SK-N-SH (cell line): Measurements from ENCODE around the gene TLDC2. TPM values are rescaled to one million over a fixed set of nuclear protein-coding genes. Genes with fewer than 3 reads are reported as not detected.

Source experiments
- CTCF ChIA-PET: fragments of 300-600, 350-600 bp; formaldehyde crosslinking; extraction: SDS; loops from one replicate; lab custom pipeline; 2021; lab: Yijun Ruan, JAX
- POLR2A ChIA-PET: fragments of 350-600 bp; sonication (Branson Sonifier 250); formaldehyde crosslinking; extraction: SDS; loops from one replicate; lab custom pipeline; 2020; ENCODE audit warnings: antibody characterized with exemption, inconsistent platforms; lab: Yijun Ruan, JAX
- DNase-seq: peaks from one replicate; pipeline ENCODE4 v3.0.0; 2012
- H2AFZ ChIP-seq: fragments of 200-600 bp; sonication (generic); 2 replicates; pipeline ENCODE4 v1.8.1; 2016; ENCODE audit warnings: antibody characterized with exemption, mild to moderate bottlenecking, low read depth
- H3F3A ChIP-seq: fragments of 200-600 bp; sonication (generic); replicated peaks from 2 replicates; pipeline ENCODE3; 2016; ENCODE audit warnings: antibody characterized with exemption, mild to moderate bottlenecking; ENCODE audit not compliant: insufficient read depth
- H3K27ac ChIP-seq, 2 experiments: fragments of 200-500 bp in 1 of 2; fragments of 200-600 bp in 1 of 2; sonication (Bioruptor generic) in 1 of 2; sonication (generic), shearing (Covaris generic) in 1 of 2; 2 replicates each; pipeline versions ENCODE4 v1.5.1 to v1.6.1; 2014 to 2016; ENCODE audit warnings: low read depth in 2 of 2, inconsistent platforms in 1 of 2, low read length in 1 of 2, mild to moderate bottlenecking in 1 of 2, mixed read lengths in 1 of 2
- H3K27me3 ChIP-seq: fragments of 200-600 bp; sonication (generic), shearing (Covaris generic); 2 replicates; pipeline ENCODE4 v1.6.1; 2016; ENCODE audit warnings: mixed run types; ENCODE audit not compliant: insufficient read depth
- H3K36me3 ChIP-seq, 2 experiments: fragments of 200-500 bp in 1 of 2; fragments of 200-600 bp in 1 of 2; sonication (Bioruptor generic) in 1 of 2; sonication (generic) in 1 of 2; replicated peaks in 1 of 2; 2 replicates each; pipeline versions ENCODE3 to v1.5.1; 2014 to 2016; ENCODE audit warnings: low read length in 1 of 2, mild to moderate bottlenecking in 1 of 2; ENCODE audit not compliant: insufficient read depth in 2 of 2, control insufficient read depth in 1 of 2
- H3K4me1 ChIP-seq, 2 experiments: fragments of 200-500 bp in 1 of 2; fragments of 200-600 bp in 1 of 2; sonication (Bioruptor generic) in 1 of 2; sonication (generic), shearing (Covaris generic) in 1 of 2; 2 replicates each; pipeline versions ENCODE4 v1.5.1 to v1.6.1; 2014 to 2016; ENCODE audit warnings: low read depth in 1 of 2, low read length in 1 of 2, mixed run types in 1 of 2; ENCODE audit not compliant: insufficient read depth in 2 of 2, control insufficient read depth in 1 of 2
- H3K4me2 ChIP-seq: fragments of 200-600 bp; sonication (generic), shearing (Covaris generic); 2 replicates; pipeline ENCODE4 v1.6.1; 2017; ENCODE audit warnings: mixed run types
- H3K4me3 ChIP-seq, 2 experiments: fragments of 200-500 bp in 1 of 2; fragments of 200-600 bp in 1 of 2; sonication (Bioruptor generic) in 1 of 2; sonication (generic), shearing (Covaris generic) in 1 of 2; 2 replicates each; pipeline versions ENCODE4 v1.5.1 to v1.8.1; 2014 to 2016; ENCODE audit warnings: low read depth in 2 of 2, inconsistent platforms in 1 of 2, low read length in 1 of 2, mild to moderate bottlenecking in 1 of 2, mixed read lengths in 1 of 2, moderate library complexity in 1 of 2
- H3K79me2 ChIP-seq: fragments of 200-600 bp; sonication (generic); 2 replicates; pipeline ENCODE4 v1.8.1; 2017; ENCODE audit warnings: mild to moderate bottlenecking; ENCODE audit not compliant: insufficient read depth
- H3K9ac ChIP-seq: fragments of 200-600 bp; sonication (generic); 2 replicates; pipeline ENCODE4 v1.6.1; 2017; ENCODE audit warnings: mixed run types
- H3K9me2 ChIP-seq: fragments of 200-600 bp; sonication (generic); 2 replicates; pipeline ENCODE4 v1.6.1; 2017; ENCODE audit warnings: mixed run types
- H3K9me3 ChIP-seq: fragments of 200-600 bp; sonication (generic); 2 replicates; pipeline ENCODE4 v1.6.1; 2017; ENCODE audit warnings: mixed run types, mild to moderate bottlenecking, moderate library complexity
- H4K20me1 ChIP-seq: fragments of 200-600 bp; sonication (generic); 2 replicates; pipeline ENCODE4 v1.6.1; 2017; ENCODE audit warnings: mild to moderate bottlenecking, mixed run types; ENCODE audit not compliant: insufficient read depth
- CHD2 ChIP-seq: fragments of 150-350 bp; IDR thresholded peaks from 2 replicates; pipeline ENCODE4 v1.6.1; 2018; ENCODE audit warnings: low read length; ENCODE audit not compliant: partially characterized antibody
- ELF1 ChIP-seq: IDR thresholded peaks from 2 replicates; pipeline ENCODE4 v1.4.0; 2012
- EP300 ChIP-seq, 2 experiments: IDR thresholded peaks; 2 replicates each; pipeline versions ENCODE4 v1.4.0 to v1.6.1; 2012; ENCODE audit warnings: borderline replicate concordance in 1 of 2, low read depth in 1 of 2, low read length in 1 of 2
- EZH2phosphoT487 ChIP-seq: fragments of 200-600 bp; sonication (generic); IDR thresholded peaks from 2 replicates; pipeline ENCODE4 v1.6.1; 2017; ENCODE audit warnings: low read depth, mixed run types, mild to moderate bottlenecking, antibody characterized with exemption, moderate library complexity, borderline replicate concordance
- FOSL2 ChIP-seq: IDR thresholded peaks from 2 replicates; pipeline ENCODE4 v1.4.0; 2012; ENCODE audit warnings: low read depth, mild to moderate bottlenecking, moderate library complexity, borderline replicate concordance
- FOXM1 ChIP-seq: IDR thresholded peaks from 2 replicates; pipeline ENCODE4 v1.4.0; 2012; ENCODE audit warnings: low read depth, mild to moderate bottlenecking
- JUND ChIP-seq: IDR thresholded peaks from 2 replicates; pipeline ENCODE4 v1.4.0; 2012
- MXI1 ChIP-seq: IDR thresholded peaks from 2 replicates; pipeline ENCODE4 v1.6.1; 2012; ENCODE audit warnings: mild to moderate bottlenecking, low read depth, low read length, improper control_type of control experiment
- NFIC ChIP-seq: IDR thresholded peaks from 2 replicates; pipeline ENCODE4 v1.4.0; 2012; ENCODE audit warnings: borderline replicate concordance
- POLR2AphosphoS5 ChIP-seq: IDR thresholded peaks from 2 replicates; pipeline ENCODE4 v1.6.1; 2012; ENCODE audit warnings: low read depth, low read length
- RAD21 ChIP-seq: IDR thresholded peaks from 2 replicates; pipeline ENCODE4 v1.6.1; 2012; ENCODE audit warnings: mild to moderate bottlenecking, low read length
- RFX5 ChIP-seq: IDR thresholded peaks from 2 replicates; pipeline ENCODE4 v1.6.1; 2012; ENCODE audit warnings: mild to moderate bottlenecking, improper control_type of control experiment, low read length
- RXRA ChIP-seq: IDR thresholded peaks from 2 replicates; pipeline ENCODE4 v1.4.0; 2012; ENCODE audit warnings: low read depth, mild to moderate bottlenecking, borderline replicate concordance
- SIN3A ChIP-seq: IDR thresholded peaks from 2 replicates; pipeline ENCODE4 v1.6.1; 2012; ENCODE audit warnings: low read depth, mild to moderate bottlenecking, low read length, moderate library complexity, borderline replicate concordance
- SMC3 ChIP-seq: IDR thresholded peaks from 2 replicates; pipeline ENCODE4 v1.6.1; 2012; ENCODE audit warnings: low read depth, low read length, improper control_type of control experiment
- TAF1 ChIP-seq: IDR thresholded peaks from 2 replicates; pipeline ENCODE4 v1.6.1; 2012; ENCODE audit warnings: low read depth, mild to moderate bottlenecking, low read length, moderate library complexity, borderline replicate concordance
- TCF12 ChIP-seq: IDR thresholded peaks from 2 replicates; pipeline ENCODE4 v1.4.0; 2012
- WGBS: methylation state at CpG from one replicate; pipeline ENCODE4 v1.1.6; 2017; ENCODE audit warnings: low lambda C conversion rate; 5-methylcytosine and 5-hydroxymethylcytosine counted together
- polyA plus RNA-seq, 3 experiments: library from polyadenylated mRNA; depleted of rRNA; stranded (reverse); fragments of >200 nt; gene quantifications; 2 replicates each; pipeline ENCODE4 v1.2.3, GENCODE V29; 2012
- TF ChIP-seq, protein P1 (sequence below): fragments of 200-600 bp; sonication (generic); IDR thresholded peaks from 2 replicates; pipeline ENCODE4 v1.6.1; 2017; ENCODE audit warnings: antibody characterized with exemption, mild to moderate bottlenecking, moderate library complexity
- TF ChIP-seq, protein P2 (sequence below): IDR thresholded peaks from 2 replicates; pipeline ENCODE4 v1.6.1; 2012; ENCODE audit warnings: mild to moderate bottlenecking, low read depth, low read length, moderate library complexity
- TF ChIP-seq, protein P3 (sequence below): IDR thresholded peaks from 2 replicates; pipeline ENCODE4; 2012
- TF ChIP-seq, protein P4 (sequence below): fragments of 150-350 bp; IDR thresholded peaks from 2 replicates; pipeline ENCODE4 v1.6.1; 2016; ENCODE audit warnings: mild to moderate bottlenecking, low read depth, low read length

Gene TLDC2
- polyA plus RNA-seq, 1 of the 3 experiments (the other 2 are of a cell fraction) = 0.02 TPM

DNA sequence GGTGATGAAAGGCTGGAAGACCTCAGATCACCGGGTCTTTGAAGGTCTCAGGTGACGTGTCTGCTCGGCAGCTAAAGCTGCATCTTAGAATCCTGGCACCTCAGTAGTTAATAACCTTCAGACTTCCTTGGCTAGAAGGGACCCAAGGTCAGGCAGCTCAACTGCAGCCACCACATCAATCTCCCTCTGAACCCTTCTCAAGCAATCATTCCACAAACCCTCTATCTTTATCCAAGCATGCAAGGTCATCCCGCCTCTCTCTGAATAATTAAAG is 16.7 kb upstream of the TLDC2 start:
- Histone ChIP-seq H4K20me1 (peaks cover 60% of the 10 kb centered on the region), H3K36me3 (peaks cover 0 to 9% of the 10 kb centered on the region in 2 experiments)
- CTCF ChIA-PET = interaction anchor here (0.9 kb wide), 1 partner anchor 12 kb away, joined by 3 read pairs; no protein-coding TSS in a partner anchor

DNA sequence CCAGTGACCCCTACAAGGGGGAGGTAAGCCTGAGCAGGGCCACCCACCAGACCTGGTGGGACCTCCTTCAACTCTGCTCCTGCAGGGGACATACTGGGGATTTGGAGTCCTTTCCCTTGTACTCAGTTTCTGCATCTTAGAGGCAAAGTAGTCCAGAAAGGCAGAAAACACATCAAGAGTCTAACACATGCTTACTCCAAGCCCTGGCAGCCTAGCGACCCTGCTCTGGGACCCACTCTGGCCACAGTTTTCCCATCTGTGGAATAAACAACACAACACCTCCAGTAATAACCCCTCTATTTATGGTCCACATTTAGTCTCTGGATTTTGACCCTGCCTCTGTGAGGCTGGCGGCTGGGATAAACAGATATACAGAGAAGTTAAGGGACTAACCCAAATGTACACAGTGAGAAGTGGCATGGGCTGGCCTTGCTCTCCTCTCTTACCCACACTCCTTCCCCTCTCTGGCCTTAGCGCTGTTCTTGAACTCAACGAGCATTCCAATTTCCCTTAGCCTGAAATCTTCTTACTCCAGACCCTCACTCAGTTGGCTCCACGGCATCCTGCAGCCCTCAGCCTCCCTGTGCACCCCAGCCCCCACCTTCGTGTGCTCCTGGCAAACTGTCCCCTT is 16.1 kb upstream of the TLDC2 start:
- H3K4me3 ChIP-seq = no peak overlapping the region
- no peak overlapping the region for H2AFZ ChIP-seq
- H3K9ac ChIP-seq = no peak overlapping the region
- peaks cover 87% of the 10 kb centered on the region for H3K79me2 ChIP-seq
- H3K9me3 ChIP-seq = no peaks in the 10 kb centered on the region
- POLR2A ChIA-PET = no interaction called here
- H3K4me2 ChIP-seq = peak overlapping the region; percentile 95; the same call in 1 of the 2 replicates
- peaks cover 16% of the 10 kb centered on the region for H3F3A ChIP-seq
- no peak for DNase-seq
- no peak overlapping the region for H3K27ac ChIP-seq
- H3K36me3 ChIP-seq = peaks cover 0 to 9% of the 10 kb centered on the region in 2 experiments
- peaks cover 56% of the 10 kb centered on the region for H4K20me1 ChIP-seq
- H3K27me3 ChIP-seq = no peaks in the 10 kb centered on the region
- H3K4me1 ChIP-seq = peaks cover 29 to 51% of the 10 kb centered on the region in 2 experiments
- CTCF ChIA-PET = interaction anchor here (0.9 kb wide), 1 partner anchor 12 kb away, joined by 3 read pairs; no protein-coding TSS in a partner anchor
- no peaks in the 10 kb centered on the region for H3K9me2 ChIP-seq
- 93% methylated on average over 6 of the region's 6 CpGs for WGBS
- TF ChIP-seq, protein P1, sequence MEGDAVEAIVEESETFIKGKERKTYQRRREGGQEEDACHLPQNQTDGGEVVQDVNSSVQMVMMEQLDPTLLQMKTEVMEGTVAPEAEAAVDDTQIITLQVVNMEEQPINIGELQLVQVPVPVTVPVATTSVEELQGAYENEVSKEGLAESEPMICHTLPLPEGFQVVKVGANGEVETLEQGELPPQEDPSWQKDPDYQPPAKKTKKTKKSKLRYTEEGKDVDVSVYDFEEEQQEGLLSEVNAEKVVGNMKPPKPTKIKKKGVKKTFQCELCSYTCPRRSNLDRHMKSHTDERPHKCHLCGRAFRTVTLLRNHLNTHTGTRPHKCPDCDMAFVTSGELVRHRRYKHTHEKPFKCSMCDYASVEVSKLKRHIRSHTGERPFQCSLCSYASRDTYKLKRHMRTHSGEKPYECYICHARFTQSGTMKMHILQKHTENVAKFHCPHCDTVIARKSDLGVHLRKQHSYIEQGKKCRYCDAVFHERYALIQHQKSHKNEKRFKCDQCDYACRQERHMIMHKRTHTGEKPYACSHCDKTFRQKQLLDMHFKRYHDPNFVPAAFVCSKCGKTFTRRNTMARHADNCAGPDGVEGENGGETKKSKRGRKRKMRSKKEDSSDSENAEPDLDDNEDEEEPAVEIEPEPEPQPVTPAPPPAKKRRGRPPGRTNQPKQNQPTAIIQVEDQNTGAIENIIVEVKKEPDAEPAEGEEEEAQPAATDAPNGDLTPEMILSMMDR = no peak
- TF ChIP-seq TAF1 (no peak), FOXM1 (no peak), POLR2AphosphoS5 (no peak), SMC3 (no peak), RXRA (no peak), MXI1 (no peak), EZH2phosphoT487 (no peak), EP300 (IDR thresholded peaks at IDR 0.05; ENCODE audit: borderline replicate concordance in 1 of 2, low read depth in 1 of 2, low read length in 1 of 2) (no peak), NFIC (no peak), RFX5 (no peak), RAD21 (no peak), ELF1 (no peak), JUND (no peak), FOSL2 (no peak)
- TF ChIP-seq, protein P2, sequence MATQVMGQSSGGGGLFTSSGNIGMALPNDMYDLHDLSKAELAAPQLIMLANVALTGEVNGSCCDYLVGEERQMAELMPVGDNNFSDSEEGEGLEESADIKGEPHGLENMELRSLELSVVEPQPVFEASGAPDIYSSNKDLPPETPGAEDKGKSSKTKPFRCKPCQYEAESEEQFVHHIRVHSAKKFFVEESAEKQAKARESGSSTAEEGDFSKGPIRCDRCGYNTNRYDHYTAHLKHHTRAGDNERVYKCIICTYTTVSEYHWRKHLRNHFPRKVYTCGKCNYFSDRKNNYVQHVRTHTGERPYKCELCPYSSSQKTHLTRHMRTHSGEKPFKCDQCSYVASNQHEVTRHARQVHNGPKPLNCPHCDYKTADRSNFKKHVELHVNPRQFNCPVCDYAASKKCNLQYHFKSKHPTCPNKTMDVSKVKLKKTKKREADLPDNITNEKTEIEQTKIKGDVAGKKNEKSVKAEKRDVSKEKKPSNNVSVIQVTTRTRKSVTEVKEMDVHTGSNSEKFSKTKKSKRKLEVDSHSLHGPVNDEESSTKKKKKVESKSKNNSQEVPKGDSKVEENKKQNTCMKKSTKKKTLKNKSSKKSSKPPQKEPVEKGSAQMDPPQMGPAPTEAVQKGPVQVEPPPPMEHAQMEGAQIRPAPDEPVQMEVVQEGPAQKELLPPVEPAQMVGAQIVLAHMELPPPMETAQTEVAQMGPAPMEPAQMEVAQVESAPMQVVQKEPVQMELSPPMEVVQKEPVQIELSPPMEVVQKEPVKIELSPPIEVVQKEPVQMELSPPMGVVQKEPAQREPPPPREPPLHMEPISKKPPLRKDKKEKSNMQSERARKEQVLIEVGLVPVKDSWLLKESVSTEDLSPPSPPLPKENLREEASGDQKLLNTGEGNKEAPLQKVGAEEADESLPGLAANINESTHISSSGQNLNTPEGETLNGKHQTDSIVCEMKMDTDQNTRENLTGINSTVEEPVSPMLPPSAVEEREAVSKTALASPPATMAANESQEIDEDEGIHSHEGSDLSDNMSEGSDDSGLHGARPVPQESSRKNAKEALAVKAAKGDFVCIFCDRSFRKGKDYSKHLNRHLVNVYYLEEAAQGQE = no peak
- TF ChIP-seq, protein P3, sequence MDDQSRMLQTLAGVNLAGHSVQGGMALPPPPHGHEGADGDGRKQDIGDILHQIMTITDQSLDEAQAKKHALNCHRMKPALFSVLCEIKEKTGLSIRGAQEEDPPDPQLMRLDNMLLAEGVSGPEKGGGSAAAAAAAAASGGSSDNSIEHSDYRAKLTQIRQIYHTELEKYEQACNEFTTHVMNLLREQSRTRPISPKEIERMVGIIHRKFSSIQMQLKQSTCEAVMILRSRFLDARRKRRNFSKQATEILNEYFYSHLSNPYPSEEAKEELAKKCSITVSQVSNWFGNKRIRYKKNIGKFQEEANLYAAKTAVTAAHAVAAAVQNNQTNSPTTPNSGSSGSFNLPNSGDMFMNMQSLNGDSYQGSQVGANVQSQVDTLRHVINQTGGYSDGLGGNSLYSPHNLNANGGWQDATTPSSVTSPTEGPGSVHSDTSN = no peak

More for the DNA sequence above, 16.7 kb upstream of the TLDC2 start:
- peaks cover 15% of the 10 kb centered on the region for H3F3A ChIP-seq
- no peak overlapping the region for H2AFZ ChIP-seq
- POLR2A ChIA-PET = no interaction called here
- TF ChIP-seq, protein P4, sequence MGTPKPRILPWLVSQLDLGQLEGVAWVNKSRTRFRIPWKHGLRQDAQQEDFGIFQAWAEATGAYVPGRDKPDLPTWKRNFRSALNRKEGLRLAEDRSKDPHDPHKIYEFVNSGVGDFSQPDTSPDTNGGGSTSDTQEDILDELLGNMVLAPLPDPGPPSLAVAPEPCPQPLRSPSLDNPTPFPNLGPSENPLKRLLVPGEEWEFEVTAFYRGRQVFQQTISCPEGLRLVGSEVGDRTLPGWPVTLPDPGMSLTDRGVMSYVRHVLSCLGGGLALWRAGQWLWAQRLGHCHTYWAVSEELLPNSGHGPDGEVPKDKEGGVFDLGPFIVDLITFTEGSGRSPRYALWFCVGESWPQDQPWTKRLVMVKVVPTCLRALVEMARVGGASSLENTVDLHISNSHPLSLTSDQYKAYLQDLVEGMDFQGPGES = no peak
- TF ChIP-seq TCF12 (no peak), MXI1 (no peak), CHD2 (no peak), SIN3A (no peak), RXRA (no peak), ELF1 (no peak), FOSL2 (no peak)
- TF ChIP-seq, all 33 proteins: peak for 0
- Histone ChIP-seq H3K79me2 (peaks cover 91% of the 10 kb centered on the region), H3K27me3 (no peaks in the 10 kb centered on the region), H3K4me3 (no peak overlapping the region), H3K27ac (no peak overlapping the region; a peak in 1 of 4 replicates), H3K9me3 (no peaks in the 10 kb centered on the region), H3K4me1 (peaks cover 29 to 51% of the 10 kb centered on the region in 2 experiments), H3K9ac (no peak overlapping the region), H3K4me2 (no peak overlapping the region), H3K9me2 (no peaks in the 10 kb centered on the region)
- whole genome bisulfite sequencing = 100% methylated on average over 4 of the region's 4 CpGs
- DNase-seq = no peak
